ACC112 (cell line): ENCODE data around the gene PDE3B.
"Not testable (repeated sequence)": the region's sequence is repeated elsewhere in the genome, so short reads cannot be mapped to it uniquely, and the experiment has no call there.

ENCODE experiments used
- H2AFZ ChIP-seq: fragments of 200-600 bp; sonication (generic); one replicate; pipeline ENCODE4 v1.6.0; 2017; ENCODE audit warnings: antibody characterized with exemption, low read length; ENCODE audit not compliant: unreplicated experiment
- H3K27ac ChIP-seq: fragments of 200-600 bp; sonication (generic); 2 replicates; pipeline ENCODE4 v1.5.1; 2014; ENCODE audit warnings: low read depth, mild to moderate bottlenecking, antibody characterized with exemption, low read length, moderate library complexity
- H3K27me3 ChIP-seq: fragments of 200-600 bp; sonication (generic); 2 replicates; pipeline ENCODE4 v1.6.1; 2014; ENCODE audit warnings: mild to moderate bottlenecking, antibody characterized with exemption, low read length, moderate library complexity, mixed read lengths; ENCODE audit not compliant: insufficient read depth
- H3K36me3 ChIP-seq: fragments of 200-600 bp; sonication (generic); 2 replicates; pipeline ENCODE4 v1.6.1; 2016; ENCODE audit warnings: mild to moderate bottlenecking, antibody characterized with exemption, low read length, moderate library complexity, mixed read lengths; ENCODE audit not compliant: insufficient read depth
- H3K4me1 ChIP-seq: fragments of 200-600 bp; sonication (generic); one replicate; pipeline ENCODE4 v1.6.1; 2016; ENCODE audit warnings: low read length, mixed read lengths; ENCODE audit not compliant: insufficient read depth, unreplicated experiment, control insufficient read depth
- H3K4me3 ChIP-seq: fragments of 200-600 bp; sonication (generic); 2 replicates; pipeline ENCODE4 v1.5.1; 2014; ENCODE audit warnings: mild to moderate bottlenecking, low read depth, low read length
- H3K79me2 ChIP-seq: fragments of 200-600 bp; sonication (generic); one replicate; pipeline ENCODE4 v1.6.0; 2016; ENCODE audit warnings: low read length; ENCODE audit not compliant: control insufficient read depth, unreplicated experiment, insufficient read depth

The PDE3B gene

DNA sequence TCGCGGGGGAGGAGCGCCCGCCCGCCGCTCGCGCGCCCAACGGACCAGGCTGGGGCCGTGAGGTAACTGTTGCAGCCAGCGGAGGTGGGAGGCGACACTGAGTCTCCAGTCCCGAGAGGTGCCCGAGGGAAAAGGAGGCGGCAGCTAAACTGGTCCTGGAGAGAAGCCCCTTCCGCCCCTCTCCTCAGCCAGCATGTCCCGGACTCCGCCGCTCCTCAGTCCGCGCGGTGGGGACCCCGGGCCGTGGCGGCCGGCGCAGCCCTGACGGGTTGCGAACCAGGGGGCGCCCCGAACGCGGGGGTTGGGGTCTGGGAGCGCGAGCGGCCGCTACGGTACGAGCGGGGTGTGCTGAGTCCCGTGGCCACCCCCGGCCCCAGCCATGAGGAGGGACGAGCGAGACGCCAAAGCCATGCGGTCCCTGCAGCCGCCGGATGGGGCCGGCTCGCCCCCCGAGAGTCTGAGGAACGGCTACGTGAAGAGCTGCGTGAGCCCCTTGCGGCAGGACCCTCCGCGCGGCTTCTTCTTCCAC lies at the start of gene PDE3B:
Gene PDE3B (plus strand): TSS at position 108 of the 529 bp plus-strand sequence. CDS start 272 bp downstream, at position 380.
- peaks cover 78% of the 10 kb centered on the region for H3K27me3 ChIP-seq
- H3K4me1 ChIP-seq, result no peaks in the 10 kb centered on the region
- no peak within 1 kb of the TSS for H3K27ac ChIP-seq
- no peaks in the 10 kb centered on the region for H3K79me2 ChIP-seq
- peak within 1 kb of the TSS; percentile 68 for H2AFZ ChIP-seq
- no peaks in the 10 kb centered on the region for H3K36me3 ChIP-seq
- H3K4me3 ChIP-seq, result peak within 1 kb of the TSS; percentile 78

DNA sequence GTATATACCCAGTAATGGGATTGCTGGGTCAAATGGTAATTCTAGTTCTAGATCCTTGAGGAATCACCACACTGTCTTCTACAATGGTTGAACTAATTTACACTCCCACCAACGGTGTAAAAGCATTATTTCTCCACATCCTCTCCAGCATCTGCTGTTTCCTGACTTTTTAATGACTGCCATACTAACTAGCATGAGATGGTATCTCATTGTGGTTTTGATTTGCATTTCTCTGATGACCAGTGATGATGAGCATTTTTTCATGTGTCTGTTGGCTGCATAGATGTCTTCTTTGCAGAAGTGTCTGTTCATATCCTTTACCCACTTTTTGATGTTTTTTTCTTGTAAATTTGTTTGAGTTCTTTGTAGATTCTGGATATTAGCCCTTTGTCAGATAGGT lies 48.3 kb upstream of the PDE3B start:
- H3K36me3 ChIP-seq, H3K27ac ChIP-seq, H3K4me1 ChIP-seq, H3K4me3 ChIP-seq, H2AFZ ChIP-seq, H3K79me2 ChIP-seq: not testable (repeated sequence)
- peaks cover 12% of the 10 kb centered on the region for H3K27me3 ChIP-seq

DNA sequence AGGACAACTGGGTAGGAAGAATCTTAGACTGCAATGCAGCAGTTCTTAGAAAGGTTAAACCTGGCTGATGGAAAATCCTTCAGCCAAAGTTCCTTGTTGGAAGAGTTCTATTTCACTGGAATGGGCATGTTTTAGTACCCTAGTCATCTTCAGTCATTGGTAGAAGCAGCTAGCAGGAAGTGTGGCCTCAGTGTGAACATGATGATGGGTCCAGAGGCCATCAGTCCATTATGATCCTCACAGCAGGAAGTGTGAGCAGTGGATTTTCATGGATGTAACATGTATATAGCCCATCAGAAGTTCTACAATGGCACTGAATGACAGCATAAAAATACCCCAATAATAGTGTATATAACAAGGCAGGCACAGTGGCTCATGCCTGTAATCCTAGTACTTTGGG lies 35.9 kb upstream of the PDE3B start:
- Histone ChIP-seq H3K27me3 (peaks cover 54% of the 10 kb centered on the region), H2AFZ (no peak overlapping the region), H3K4me1 (no peaks in the 10 kb centered on the region), H3K4me3 (no peak overlapping the region), H3K27ac (no peak overlapping the region), H3K79me2 (no peaks in the 10 kb centered on the region), H3K36me3 (no peaks in the 10 kb centered on the region)

- Histone ChIP-seq H3K36me3 (no peaks in the 10 kb centered on the region), H3K27ac (no peak overlapping the region), H3K27me3 (peaks cover 49% of the 10 kb centered on the region), H2AFZ (no peak overlapping the region), H3K79me2 (no peaks in the 10 kb centered on the region), H3K4me3 (no peak overlapping the region), H3K4me1 (no peaks in the 10 kb centered on the region)
These were observed 33.7 kb upstream of the PDE3B start for GRCh38 chr11:14609902-14610301.

GRCh38 chr11:14611939-14612338 lies 31.7 kb upstream of the PDE3B start:
- H3K27ac ChIP-seq, result no peak overlapping the region
- H3K4me1 ChIP-seq, result no peaks in the 10 kb centered on the region

DNA sequence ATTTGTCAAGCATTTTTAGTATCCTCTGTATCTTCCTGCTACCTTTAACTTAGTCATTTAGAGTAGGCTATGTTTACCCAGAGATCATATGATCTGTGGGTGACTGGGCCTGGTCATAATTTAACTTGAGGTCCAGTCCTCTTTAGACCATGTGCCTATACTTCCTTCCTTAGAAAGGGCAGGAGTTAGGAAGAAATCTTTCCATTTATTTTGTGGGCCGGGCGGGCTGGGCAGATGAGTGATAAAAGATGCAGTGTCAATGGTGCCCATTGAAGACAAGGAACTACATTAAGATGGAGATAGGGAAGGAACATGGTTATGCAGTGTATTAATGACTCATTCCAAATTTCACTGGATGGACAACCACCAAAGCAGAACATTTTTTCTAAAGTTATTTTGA lies 30.9 kb upstream of the PDE3B start:
- no peak overlapping the region for H3K4me3 ChIP-seq
- no peak overlapping the region for H2AFZ ChIP-seq
- peaks cover 51% of the 10 kb centered on the region for H3K27me3 ChIP-seq
- no peaks in the 10 kb centered on the region for H3K4me1 ChIP-seq
- H3K27ac ChIP-seq, result no peak overlapping the region
- H3K79me2 ChIP-seq, result no peaks in the 10 kb centered on the region
- no peaks in the 10 kb centered on the region for H3K36me3 ChIP-seq

More at GRCh38 chr11:14611939-14612338, 31.7 kb upstream of the PDE3B start:
- no peaks in the 10 kb centered on the region for H3K36me3 ChIP-seq
- H3K79me2 ChIP-seq, result no peaks in the 10 kb centered on the region
- H3K4me3 ChIP-seq, result no peak overlapping the region
- H3K27me3 ChIP-seq, result peaks cover 56% of the 10 kb centered on the region
- H2AFZ ChIP-seq, result no peak overlapping the region

DNA sequence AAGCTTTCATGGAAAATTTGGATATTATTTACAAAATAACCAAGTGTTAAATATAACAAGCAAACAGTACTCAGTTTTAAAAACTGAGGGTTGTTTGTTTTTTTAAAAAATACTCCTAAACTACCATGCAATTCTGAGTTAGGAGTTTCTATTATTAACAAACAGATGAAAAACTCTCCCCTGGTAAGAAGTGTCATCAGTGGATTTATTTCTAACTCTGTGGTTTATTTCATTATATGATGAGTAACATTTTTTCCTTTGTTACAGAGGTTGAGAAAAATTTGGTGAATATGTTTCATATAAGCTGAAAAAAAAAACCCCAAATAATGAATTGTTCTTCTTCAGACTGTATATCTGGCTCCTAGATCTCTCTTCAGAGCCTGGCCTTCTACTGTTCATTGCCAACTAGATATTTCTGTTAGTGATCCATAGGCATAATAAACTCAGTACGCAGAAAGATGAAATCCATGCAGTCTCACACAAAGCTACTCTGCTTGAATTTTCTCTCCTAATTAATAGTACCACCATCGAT lies 29.4 kb upstream of the PDE3B start:
- no peaks in the 10 kb centered on the region for H3K79me2 ChIP-seq
- no peaks in the 10 kb centered on the region for H3K36me3 ChIP-seq
- no peak overlapping the region for H3K4me3 ChIP-seq
- no peak overlapping the region for H3K27ac ChIP-seq
- no peak overlapping the region for H2AFZ ChIP-seq
- peaks cover 59% of the 10 kb centered on the region for H3K27me3 ChIP-seq
- H3K4me1 ChIP-seq, result no peaks in the 10 kb centered on the region

DNA sequence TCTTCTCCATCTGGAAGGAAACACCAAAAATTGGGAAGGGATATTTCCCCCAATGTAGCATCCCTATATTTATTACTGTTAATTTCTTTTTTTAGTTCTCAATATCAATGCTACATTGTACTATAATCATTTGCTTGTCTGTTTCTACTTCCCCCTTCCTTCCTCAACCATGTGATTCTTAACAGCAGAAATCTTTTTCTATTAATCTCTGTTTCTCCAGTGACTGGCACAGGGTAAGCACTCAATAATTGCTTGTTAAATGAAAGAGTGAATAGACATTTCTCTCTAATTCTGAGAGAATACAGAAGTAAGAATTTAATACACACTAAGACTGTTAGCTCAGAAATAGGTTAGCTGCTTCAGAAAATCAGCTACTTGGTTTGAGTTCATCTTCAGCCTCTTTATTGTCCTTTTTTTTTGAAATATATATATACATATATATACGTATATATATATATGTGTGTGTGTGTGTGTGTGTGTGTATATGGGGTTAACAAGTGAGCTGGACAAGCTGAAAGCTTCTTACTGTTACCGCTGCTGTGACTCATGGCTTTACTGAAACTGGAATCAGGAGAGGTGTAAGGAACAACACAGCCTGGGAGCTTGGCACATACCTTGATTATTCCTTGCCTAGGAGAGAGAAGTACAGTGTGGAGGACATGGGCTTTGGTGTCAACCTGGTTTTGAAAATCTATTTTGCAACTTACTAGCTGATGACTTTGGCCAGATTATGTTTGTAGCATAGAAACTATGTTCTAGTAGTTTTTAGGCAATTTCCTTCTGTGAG lies 26.2 kb upstream of the PDE3B start:
- no peak overlapping the region for H3K27ac ChIP-seq
- H3K27me3 ChIP-seq, result peaks cover 46% of the 10 kb centered on the region
- no peak overlapping the region for H3K4me3 ChIP-seq
- no peak overlapping the region for H2AFZ ChIP-seq
- no peaks in the 10 kb centered on the region for H3K4me1 ChIP-seq
- no peaks in the 10 kb centered on the region for H3K79me2 ChIP-seq
- no peaks in the 10 kb centered on the region for H3K36me3 ChIP-seq

DNA sequence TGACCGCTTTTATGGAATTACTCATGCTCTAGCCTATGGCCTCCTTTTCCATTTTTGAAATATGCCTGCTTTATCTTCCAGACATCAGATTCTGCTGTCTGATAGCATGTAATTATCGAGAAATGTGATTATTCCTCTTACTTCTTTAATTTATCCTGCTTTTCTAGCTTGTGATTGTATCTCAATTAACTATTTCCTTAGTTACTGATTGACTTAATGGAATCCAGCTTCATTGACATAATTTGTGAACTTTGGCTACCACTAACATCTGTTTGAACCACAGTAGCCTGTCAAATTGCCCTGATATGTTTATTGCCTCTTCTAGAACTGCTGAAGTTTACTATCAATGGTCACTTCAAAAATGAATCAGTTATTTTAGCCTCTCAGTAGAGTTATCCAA lies 25.5 kb upstream of the PDE3B start:
- no peaks in the 10 kb centered on the region for H3K79me2 ChIP-seq
- H3K36me3 ChIP-seq, result no peaks in the 10 kb centered on the region
- no peaks in the 10 kb centered on the region for H3K4me1 ChIP-seq
- peaks cover 46% of the 10 kb centered on the region for H3K27me3 ChIP-seq
- H3K4me3 ChIP-seq, result no peak overlapping the region
- no peak overlapping the region for H2AFZ ChIP-seq
- no peak overlapping the region for H3K27ac ChIP-seq

DNA sequence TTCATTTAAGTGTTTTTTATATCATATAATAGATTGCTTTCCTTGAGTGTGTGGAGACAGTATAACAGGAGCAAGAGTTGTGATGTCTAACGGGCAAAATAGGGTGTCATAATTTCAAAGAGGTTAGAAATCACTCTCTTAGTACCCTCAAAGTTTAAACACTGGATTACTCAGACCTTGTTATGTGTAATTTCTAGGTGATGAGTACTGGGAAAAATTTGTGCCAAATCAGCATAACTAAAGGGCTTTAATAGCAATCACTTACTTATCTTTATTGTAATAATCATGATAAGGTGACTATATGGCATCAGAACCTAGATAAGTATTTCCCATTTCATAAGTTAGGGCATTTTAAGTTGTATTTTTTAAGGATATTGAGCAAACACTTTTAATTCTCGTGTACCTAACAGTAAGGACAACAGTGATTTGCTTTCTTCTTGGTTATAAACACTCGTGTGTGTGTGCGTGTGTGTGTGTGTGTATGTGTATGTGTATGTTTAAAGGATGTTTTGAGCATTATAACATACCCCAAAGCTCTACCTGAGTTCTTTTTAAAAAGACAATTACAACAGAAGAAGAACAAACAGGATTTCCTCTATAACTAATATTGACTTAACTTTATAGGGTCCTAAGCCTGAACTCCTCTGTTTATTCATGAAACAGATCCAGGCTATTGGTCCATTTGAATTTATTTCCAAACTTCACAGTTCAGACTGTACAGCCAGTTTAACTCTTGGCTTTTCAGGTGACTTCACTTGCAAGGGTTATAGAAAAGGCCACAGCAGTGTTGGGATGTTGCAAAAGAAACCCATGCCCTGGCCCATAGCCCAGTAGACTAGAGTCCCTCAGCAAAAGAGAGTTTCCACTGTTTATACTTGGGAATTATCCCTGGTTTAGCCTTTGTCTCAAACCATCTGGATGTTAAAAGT lies 23.7 kb upstream of the PDE3B start:
- H3K79me2 ChIP-seq, result no peaks in the 10 kb centered on the region
- peaks cover 35% of the 10 kb centered on the region for H3K27me3 ChIP-seq
- H3K4me1 ChIP-seq, result no peaks in the 10 kb centered on the region
- no peak overlapping the region for H3K27ac ChIP-seq
- no peak overlapping the region for H3K4me3 ChIP-seq
- H2AFZ ChIP-seq, result no peak overlapping the region
- H3K36me3 ChIP-seq, result no peaks in the 10 kb centered on the region
